ENCODE results near the gene CYP4B1. TPM values are rescaled to one million over a fixed set of nuclear protein-coding genes. Genes with fewer than 3 reads are reported as not detected.
A peak's percentile ranks its signal among the peaks of the same experiment; 100 is the strongest.

Gene CYP4B1
- total RNA-seq, 1 donor from 2014 or later, result 11.5 TPM

GRCh38 chr1:46797696-46798470 lies 963 bp upstream of the CYP4B1 start:
- H3K4me3 ChIP-seq, result no peak overlapping the region
- intact Hi-C loops (cut with micrococcal nuclease), result no loop called here
- peaks cover 42% of the 10 kb centered on the region for H3K4me1 ChIP-seq
- H3K27me3 ChIP-seq (ENCODE audit: low read depth), result no peaks in the 10 kb centered on the region
- H3K9me3 ChIP-seq (replicated peaks), result no peaks in the 10 kb centered on the region
- DNase-seq, result no peak
- H3K36me3 ChIP-seq, result no peaks in the 10 kb centered on the region
- TF ChIP-seq, protein P1, sequence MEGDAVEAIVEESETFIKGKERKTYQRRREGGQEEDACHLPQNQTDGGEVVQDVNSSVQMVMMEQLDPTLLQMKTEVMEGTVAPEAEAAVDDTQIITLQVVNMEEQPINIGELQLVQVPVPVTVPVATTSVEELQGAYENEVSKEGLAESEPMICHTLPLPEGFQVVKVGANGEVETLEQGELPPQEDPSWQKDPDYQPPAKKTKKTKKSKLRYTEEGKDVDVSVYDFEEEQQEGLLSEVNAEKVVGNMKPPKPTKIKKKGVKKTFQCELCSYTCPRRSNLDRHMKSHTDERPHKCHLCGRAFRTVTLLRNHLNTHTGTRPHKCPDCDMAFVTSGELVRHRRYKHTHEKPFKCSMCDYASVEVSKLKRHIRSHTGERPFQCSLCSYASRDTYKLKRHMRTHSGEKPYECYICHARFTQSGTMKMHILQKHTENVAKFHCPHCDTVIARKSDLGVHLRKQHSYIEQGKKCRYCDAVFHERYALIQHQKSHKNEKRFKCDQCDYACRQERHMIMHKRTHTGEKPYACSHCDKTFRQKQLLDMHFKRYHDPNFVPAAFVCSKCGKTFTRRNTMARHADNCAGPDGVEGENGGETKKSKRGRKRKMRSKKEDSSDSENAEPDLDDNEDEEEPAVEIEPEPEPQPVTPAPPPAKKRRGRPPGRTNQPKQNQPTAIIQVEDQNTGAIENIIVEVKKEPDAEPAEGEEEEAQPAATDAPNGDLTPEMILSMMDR (IDR thresholded peaks at IDR 0.05; ENCODE audit: borderline replicate concordance), result no peak
- peak overlapping the region; percentile 97 for H3K27ac ChIP-seq (replicated peaks)

DNA sequence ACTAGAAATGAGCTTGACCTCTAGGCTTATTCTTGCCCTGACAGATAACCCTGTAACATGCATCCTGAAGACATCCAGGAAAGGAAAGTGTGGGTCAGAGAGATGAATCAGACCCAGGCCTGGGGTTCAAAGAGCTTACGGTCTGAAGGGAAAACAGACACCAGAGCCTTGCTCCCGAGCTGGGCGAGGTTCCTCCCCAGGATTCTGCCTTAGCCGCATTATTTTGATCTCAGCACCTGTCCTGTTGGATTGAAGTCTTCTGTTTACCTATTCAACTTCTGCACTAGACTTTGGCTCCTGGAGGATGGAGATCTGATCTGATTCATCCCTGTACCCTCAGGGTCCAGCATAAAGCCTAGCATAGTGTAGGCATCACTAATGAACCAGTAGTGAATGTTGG lies 1.9 kb downstream of the CYP4B1 start:
- intact Hi-C loops (cut with micrococcal nuclease), result no loop called here
- TF ChIP-seq, protein P1 (IDR thresholded peaks at IDR 0.05; ENCODE audit: borderline replicate concordance), result no peak
- H3K27ac ChIP-seq (replicated peaks), result peak overlapping the region; percentile 97

GRCh38 chr1:46801323-46802055 lies 2.6 kb downstream of the CYP4B1 start:
- TF ChIP-seq, protein P1 (IDR thresholded peaks at IDR 0.05; ENCODE audit: borderline replicate concordance), result no peak
- Histone ChIP-seq H3K36me3 (no peaks in the 10 kb centered on the region), H3K9me3 (replicated peaks) (no peaks in the 10 kb centered on the region), H3K4me3 (peak overlapping the region; percentile 67), H3K27me3 (ENCODE audit: low read depth) (no peaks in the 10 kb centered on the region), H3K4me1 (peaks cover 76% of the 10 kb centered on the region), H3K27ac (replicated peaks) (peak overlapping the region; percentile 97)
- intact Hi-C loops (cut with micrococcal nuclease), result no loop called here
- DNase-seq, result no peak

More for the DNA sequence above, 1.9 kb downstream of the CYP4B1 start:
- Histone ChIP-seq H3K4me3 (peak overlapping the region; percentile 67), H3K9me3 (replicated peaks) (no peaks in the 10 kb centered on the region), H3K36me3 (no peaks in the 10 kb centered on the region), H3K27me3 (ENCODE audit: low read depth) (no peaks in the 10 kb centered on the region), H3K4me1 (peaks cover 71% of the 10 kb centered on the region)
- no peak for DNase-seq

GRCh38 chr1:46802081-46802480 lies 3.2 kb downstream of the CYP4B1 start:
- peak overlapping the region; percentile 67 for H3K4me3 ChIP-seq
- H3K4me1 ChIP-seq, result peaks cover 79% of the 10 kb centered on the region
- no peaks in the 10 kb centered on the region for H3K36me3 ChIP-seq
- TF ChIP-seq, protein P1 (IDR thresholded peaks at IDR 0.05; ENCODE audit: borderline replicate concordance), result no peak
- no peaks in the 10 kb centered on the region for H3K9me3 ChIP-seq (replicated peaks)
- no peaks in the 10 kb centered on the region for H3K27me3 ChIP-seq (ENCODE audit: low read depth)
- H3K27ac ChIP-seq (replicated peaks), result peak overlapping the region; percentile 97
- DNase-seq, result no peak
- intact Hi-C loops (cut with micrococcal nuclease), result no loop called here

DNA sequence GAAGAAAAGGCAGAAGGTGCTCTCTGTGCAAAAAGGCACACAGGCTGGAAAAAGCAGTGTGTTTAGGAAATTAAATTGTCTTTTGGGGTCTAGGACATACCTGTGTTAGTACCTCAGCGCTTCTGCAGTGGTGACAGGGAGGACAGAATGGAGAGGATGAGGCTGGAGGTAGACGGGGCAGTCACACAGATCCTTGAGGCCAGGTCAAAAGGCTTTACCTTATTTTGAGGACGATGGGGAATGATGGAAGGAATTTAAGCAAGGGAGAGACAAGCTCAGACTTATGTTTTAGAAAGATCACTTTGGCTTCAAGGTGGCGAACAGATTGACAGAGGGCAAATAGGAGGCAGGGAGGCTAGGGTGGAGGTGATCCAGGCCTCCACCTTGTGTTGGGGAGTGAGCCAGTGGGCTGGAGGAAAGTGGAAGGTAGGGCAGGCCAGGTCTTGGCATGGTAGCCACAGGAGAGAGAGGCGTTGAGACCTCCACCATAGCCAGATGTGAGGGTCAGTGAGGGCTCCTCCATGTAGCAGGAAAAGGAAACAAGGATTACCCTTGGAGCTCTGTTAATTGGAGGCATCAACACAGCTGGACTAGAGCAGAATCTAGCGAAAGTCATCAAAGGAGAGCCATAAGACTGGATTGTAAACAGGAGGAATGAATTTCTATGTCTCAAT lies 4.2 kb downstream of the CYP4B1 start:
- no peaks in the 10 kb centered on the region for H3K9me3 ChIP-seq (replicated peaks)
- H3K4me3 ChIP-seq, result peak overlapping the region; percentile 67
- TF ChIP-seq, protein P1 (IDR thresholded peaks at IDR 0.05; ENCODE audit: borderline replicate concordance), result no peak
- peaks cover 88% of the 10 kb centered on the region for H3K4me1 ChIP-seq
- H3K27me3 ChIP-seq (ENCODE audit: low read depth), result no peaks in the 10 kb centered on the region
- no peaks in the 10 kb centered on the region for H3K36me3 ChIP-seq
- intact Hi-C loops (cut with micrococcal nuclease), result no loop called here
- H3K27ac ChIP-seq (replicated peaks), result peak overlapping the region; percentile 97
- no peak for DNase-seq
